CD4-positive, alpha-beta memory T cell (primary cell): ENCODE results near the gene AP5Z1. TPM values are rescaled to one million over a fixed set of nuclear protein-coding genes. Genes with fewer than 3 reads are reported as not detected.

ENCODE experiments used
- CTCF ChIA-PET: fragments of 350-600 bp; sonication (Branson Sonifier 250); formaldehyde crosslinking; loops from one replicate; lab custom pipeline; 2021; ENCODE audit warnings: inconsistent platforms; ENCODE audit not compliant: partially characterized antibody; lab: Charles Lee
- POLR2A ChIA-PET: fragments of 350-600 bp; sonication (Branson Sonifier 250); formaldehyde crosslinking; loops from one replicate; lab custom pipeline; 2021; ENCODE audit not compliant: partially characterized antibody; lab: Charles Lee
- DNase-seq, 5 donors: peaks; one replicate each; pipeline versions ENCODE4 v3.0.0 to v3.0.0-alpha.2; 2020 to 2022; ENCODE audit warnings: mixed read lengths in 1 of 5
- H3K27ac ChIP-seq: one replicate; pipeline ENCODE4 v1.7.0; 2013; ENCODE audit warnings: low read depth, low read length
- H3K27me3 ChIP-seq: 2 replicates; pipeline ENCODE4 v1.7.0; 2013; ENCODE audit warnings: mild to moderate bottlenecking, low read length, moderate library complexity; ENCODE audit not compliant: insufficient read depth
- H3K36me3 ChIP-seq: 2 replicates; pipeline ENCODE4 v1.7.0; 2013; ENCODE audit warnings: mild to moderate bottlenecking, low read length, moderate library complexity; ENCODE audit not compliant: insufficient read depth
- H3K4me1 ChIP-seq: 2 replicates; pipeline ENCODE4 v1.7.0; 2013; ENCODE audit warnings: mild to moderate bottlenecking, low read length, moderate library complexity; ENCODE audit not compliant: insufficient read depth
- H3K4me3 ChIP-seq, 2 donors: one replicate each; pipeline ENCODE4 v1.7.0; 2013; ENCODE audit warnings: low read length in 2 of 2, mild to moderate bottlenecking in 1 of 2
- H3K9me3 ChIP-seq, 2 donors: one replicate each; pipeline ENCODE4 v1.7.0; 2013; ENCODE audit warnings: low read length in 2 of 2, control low read depth in 1 of 2; ENCODE audit not compliant: control insufficient read depth in 1 of 2
- H3K27ac Mint-ChIP-seq, 7 donors: one replicate each; pipeline ENCODE4 v1.8.0; 2020 to 2021; ENCODE audit warnings: mixed read lengths in 7 of 7, mild to moderate bottlenecking in 6 of 7, inconsistent platforms in 3 of 7, moderate library complexity in 3 of 7
- H3K27me3 Mint-ChIP-seq, 2 donors: one replicate each; pipeline ENCODE4 v1.8.0; 2020 to 2021; ENCODE audit warnings: mixed read lengths in 2 of 2
- H3K36me3 Mint-ChIP-seq, 2 donors: one replicate each; pipeline ENCODE4 v1.8.0; 2020 to 2021; ENCODE audit warnings: mixed read lengths in 2 of 2, inconsistent platforms in 1 of 2, mild to moderate bottlenecking in 1 of 2
- H3K4me1 Mint-ChIP-seq, 4 donors: one replicate each; pipeline ENCODE4 v1.8.0; 2020 to 2021; ENCODE audit warnings: mixed read lengths in 4 of 4, mild to moderate bottlenecking in 1 of 4
- H3K4me3 Mint-ChIP-seq, 8 donors: one replicate each; pipeline ENCODE4 v1.8.0; 2020 to 2021; ENCODE audit warnings: mixed read lengths in 8 of 8, mild to moderate bottlenecking in 7 of 8, moderate library complexity in 6 of 8, inconsistent platforms in 3 of 8
- H3K9me3 Mint-ChIP-seq, 8 donors: one replicate each; pipeline ENCODE4 v1.8.0; 2020 to 2021; ENCODE audit warnings: mixed read lengths in 8 of 8, mild to moderate bottlenecking in 5 of 8, inconsistent platforms in 3 of 8, moderate library complexity in 1 of 8
- intact Hi-C: fragments of 100-400 bp; cut with micrococcal nuclease; formaldehyde crosslinking; loops from one replicate; pipeline ENCODE4 v1.15.1; 2023
- polyA plus RNA-seq, 2 donors: library from polyadenylated mRNA; unstranded; fragments of 300-500 nt; fragmentation: Illumina TruSeq; gene quantifications; one replicate each; pipeline ENCODE4 v1.2.3, GENCODE V29; 2021
- total RNA-seq, 2 experiments: library from RNA; stranded (reverse); gene quantifications; one replicate each; pipeline ENCODE4 v1.2.3, GENCODE V29; 2021

AP5Z1 gene
- total and polyA plus RNA-seq, 4 experiments from 2014 or later: 29.1 to 103 (median 70.4) TPM

- Mint-ChIP-seq H3K4me1 (peaks cover 2 to 10% (median 2%) of the 10 kb centered on the region in 4 donors), H3K36me3 (peaks cover 23 to 48% of the 10 kb centered on the region in 2 donors), H3K27ac (no peak overlapping the region), H3K9me3 (no peaks in the 10 kb centered on the region), H3K4me3 (no peak overlapping the region), H3K27me3 (no peaks in the 10 kb centered on the region)
- POLR2A ChIA-PET: interaction anchor here (0.6 kb wide), 1 partner anchor 1060 kb away, joined by 3 read pairs; no protein-coding TSS in a partner anchor
- intact Hi-C loops: no loop called here
- no peaks in the 10 kb centered on the region for H3K9me3 ChIP-seq
- peaks cover 64% of the 10 kb centered on the region for H3K36me3 ChIP-seq
- peaks cover 6% of the 10 kb centered on the region for H3K4me1 ChIP-seq
- H3K4me3 ChIP-seq: no peak overlapping the region
- H3K27me3 ChIP-seq: no peaks in the 10 kb centered on the region
- no peak for DNase-seq
- H3K27ac ChIP-seq: no peak overlapping the region
- CTCF ChIA-PET: no interaction called here
Observed at GRCh38 chr7:4758791-4759190, 16.6 kb upstream of the AP5Z1 start.

GRCh38 chr7:4759211-4759610, 16.2 kb upstream of the AP5Z1 start:
- H3K36me3 ChIP-seq: peaks cover 66% of the 10 kb centered on the region
- Mint-ChIP-seq H3K27ac (no peak overlapping the region), H3K27me3 (no peaks in the 10 kb centered on the region), H3K4me1 (peaks cover 0 to 6% (median 2%) of the 10 kb centered on the region in 4 donors), H3K4me3 (no peak overlapping the region), H3K9me3 (no peaks in the 10 kb centered on the region), H3K36me3 (peaks cover 23 to 46% of the 10 kb centered on the region in 2 donors)
- H3K4me1 ChIP-seq: peaks cover 1% of the 10 kb centered on the region
- no peaks in the 10 kb centered on the region for H3K9me3 ChIP-seq
- intact Hi-C loops: no loop called here
- no peak overlapping the region for H3K4me3 ChIP-seq
- no peak overlapping the region for H3K27ac ChIP-seq
- H3K27me3 ChIP-seq: no peaks in the 10 kb centered on the region
- no peak for DNase-seq
- ChIA-PET POLR2A (no interaction called here), CTCF (no interaction called here)

DNA sequence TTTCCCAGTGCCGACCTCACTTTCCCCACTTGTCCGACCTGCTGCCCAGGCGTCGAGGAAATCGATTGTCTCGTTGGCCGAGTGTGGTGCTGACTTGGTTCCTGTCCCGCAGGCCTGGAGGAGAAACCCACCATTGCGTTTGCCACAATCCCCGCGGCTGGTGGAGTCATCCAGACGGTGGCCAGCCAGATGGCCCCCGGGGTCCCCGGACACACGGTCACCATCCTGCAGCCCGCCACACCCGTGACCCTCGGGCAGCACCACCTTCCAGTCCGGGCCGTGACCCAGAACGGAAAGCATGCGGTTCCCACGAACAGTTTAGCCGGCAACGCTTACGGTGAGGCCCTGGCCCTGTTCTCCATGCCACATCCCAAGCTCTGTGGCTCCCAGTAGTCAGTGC, 14.5 kb upstream of the AP5Z1 start:
- H3K4me3 Mint-ChIP-seq: no peak overlapping the region

GRCh38 chr7:4762121-4763055, 13.0 kb upstream of the AP5Z1 start:
- H3K9me3 Mint-ChIP-seq: no peaks in the 10 kb centered on the region
- H3K27ac Mint-ChIP-seq: peak overlapping the region in 1 of 7 donors; percentile 68
- Histone ChIP-seq H3K4me1 (no peaks in the 10 kb centered on the region), H3K9me3 (no peaks in the 10 kb centered on the region), H3K36me3 (peaks cover 39% of the 10 kb centered on the region), H3K27ac (no peak overlapping the region), H3K27me3 (no peaks in the 10 kb centered on the region), H3K4me3 (no peak overlapping the region)
- no peak overlapping the region for H3K4me3 Mint-ChIP-seq
- POLR2A ChIA-PET: interaction anchor here (1.4 kb wide), 1 partner anchor 13 kb away, joined by 5 read pairs; the partner anchor contains the start of gene AP5Z1
- no peak for DNase-seq
- CTCF ChIA-PET: no interaction called here
- H3K27me3 Mint-ChIP-seq: no peaks in the 10 kb centered on the region
- peaks cover 20 to 36% of the 10 kb centered on the region in 2 donors for H3K36me3 Mint-ChIP-seq
- H3K4me1 Mint-ChIP-seq: peaks cover 0 to 6% (median 0%) of the 10 kb centered on the region in 4 donors
- intact Hi-C loops: no loop called here

More for the DNA sequence above, 14.5 kb upstream of the AP5Z1 start:
- DNase-seq: no peak
- Histone ChIP-seq H3K4me1 (no peaks in the 10 kb centered on the region), H3K27ac (no peak overlapping the region), H3K27me3 (no peaks in the 10 kb centered on the region), H3K9me3 (no peaks in the 10 kb centered on the region), H3K4me3 (no peak overlapping the region), H3K36me3 (peaks cover 49% of the 10 kb centered on the region)
- ChIA-PET POLR2A (interaction anchor here (1.4 kb wide), 1 partner anchor 14 kb away, joined by 5 read pairs; the partner anchor contains the start of gene AP5Z1), CTCF (no interaction called here)
- peak overlapping the region in 1 of 7 donors; percentile 12 for H3K27ac Mint-ChIP-seq
- peaks cover 20 to 43% of the 10 kb centered on the region in 2 donors for H3K36me3 Mint-ChIP-seq
- intact Hi-C loops: no loop called here
- H3K27me3 Mint-ChIP-seq: no peaks in the 10 kb centered on the region
- peaks cover 0 to 6% (median 0%) of the 10 kb centered on the region in 4 donors for H3K4me1 Mint-ChIP-seq
- no peaks in the 10 kb centered on the region for H3K9me3 Mint-ChIP-seq

GRCh38 chr7:4763091-4763793, 12.2 kb upstream of the AP5Z1 start:
- no peaks in the 10 kb centered on the region for H3K9me3 Mint-ChIP-seq
- H3K4me3 Mint-ChIP-seq: no peak overlapping the region
- POLR2A ChIA-PET: interaction anchor here (1.8 kb wide), 1 partner anchor 12 kb away, joined by 5 read pairs; the partner anchor contains the start of gene AP5Z1
- H3K27me3 Mint-ChIP-seq: no peaks in the 10 kb centered on the region
- H3K4me3 ChIP-seq: no peak overlapping the region
- H3K27ac Mint-ChIP-seq: peak overlapping the region in 1 of 7 donors; percentile 68
- CTCF ChIA-PET: interaction anchor here (1.1 kb wide), 1 partner anchor 9 kb away, joined by 3 read pairs; no protein-coding TSS in a partner anchor
- no peaks in the 10 kb centered on the region for H3K9me3 ChIP-seq
- H3K36me3 ChIP-seq: peaks cover 32% of the 10 kb centered on the region
- no peaks in the 10 kb centered on the region for H3K4me1 ChIP-seq
- peaks cover 0 to 6% (median 0%) of the 10 kb centered on the region in 4 donors for H3K4me1 Mint-ChIP-seq
- DNase-seq: no peak
- intact Hi-C loops: no loop called here
- H3K36me3 Mint-ChIP-seq: peaks cover 20 to 32% of the 10 kb centered on the region in 2 donors
- no peaks in the 10 kb centered on the region for H3K27me3 ChIP-seq
- no peak overlapping the region for H3K27ac ChIP-seq

DNA sequence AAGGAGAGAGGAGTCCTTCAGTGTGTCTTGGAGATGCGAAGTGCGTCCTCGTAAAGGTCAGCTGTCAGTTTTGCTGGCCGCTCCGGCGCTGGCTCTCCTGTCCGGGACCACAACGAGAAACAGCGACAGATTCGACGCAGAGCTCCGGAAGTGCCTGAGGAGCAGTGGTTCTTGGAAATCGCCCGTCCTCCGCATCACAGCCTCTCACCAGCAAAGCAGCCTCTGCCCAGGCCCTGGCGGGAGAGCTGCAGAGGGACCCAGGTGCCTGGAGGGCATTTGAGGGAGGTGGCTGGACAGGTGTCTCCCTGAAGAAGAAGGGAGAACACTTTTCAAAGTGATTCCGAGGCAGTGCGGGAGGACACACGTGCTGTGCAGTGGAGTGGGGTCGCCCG, 11.6 kb upstream of the AP5Z1 start:
- Mint-ChIP-seq H3K4me1 (peaks cover 0 to 6% (median 0%) of the 10 kb centered on the region in 4 donors), H3K4me3 (no peak overlapping the region), H3K27ac (no peak overlapping the region), H3K36me3 (peaks cover 20 to 32% of the 10 kb centered on the region in 2 donors), H3K9me3 (no peaks in the 10 kb centered on the region), H3K27me3 (no peaks in the 10 kb centered on the region)
- Histone ChIP-seq H3K9me3 (no peaks in the 10 kb centered on the region), H3K27me3 (no peaks in the 10 kb centered on the region), H3K27ac (no peak overlapping the region), H3K36me3 (peaks cover 29% of the 10 kb centered on the region), H3K4me3 (no peak overlapping the region), H3K4me1 (no peaks in the 10 kb centered on the region)
- DNase-seq: no peak
- intact Hi-C loops: no loop called here
- CTCF ChIA-PET: interaction anchor here (1.1 kb wide), 2 partner anchors 9 to 12 kb away, joined by 3 read pairs; no protein-coding TSS in a partner anchor
- POLR2A ChIA-PET: interaction anchor here (1.8 kb wide), 1 partner anchor 12 kb away, joined by 5 read pairs; the partner anchor contains the start of gene AP5Z1
